NCI-H2196 (cell line): ENCODE data around the gene CACNG1.
"Not testable (repeated sequence)": the region's sequence is repeated elsewhere in the genome, so short reads cannot be mapped to it uniquely, and the experiment has no call there.

Experiments used
- DNase-seq: peaks from one replicate; lab custom pipeline; 2025; ENCODE audit not compliant: unreplicated experiment; lab: John Stamatoyannopoulos, UW

The CACNG1 gene

GRCh38 chr17:67078292-67078691 is 33.9 kb downstream of the CACNG1 start:
- DNase-seq, result no peak

- no peak for DNase-seq
These were observed 35.1 kb downstream of the CACNG1 start for GRCh38 chr17:67079491-67079890.

DNA sequence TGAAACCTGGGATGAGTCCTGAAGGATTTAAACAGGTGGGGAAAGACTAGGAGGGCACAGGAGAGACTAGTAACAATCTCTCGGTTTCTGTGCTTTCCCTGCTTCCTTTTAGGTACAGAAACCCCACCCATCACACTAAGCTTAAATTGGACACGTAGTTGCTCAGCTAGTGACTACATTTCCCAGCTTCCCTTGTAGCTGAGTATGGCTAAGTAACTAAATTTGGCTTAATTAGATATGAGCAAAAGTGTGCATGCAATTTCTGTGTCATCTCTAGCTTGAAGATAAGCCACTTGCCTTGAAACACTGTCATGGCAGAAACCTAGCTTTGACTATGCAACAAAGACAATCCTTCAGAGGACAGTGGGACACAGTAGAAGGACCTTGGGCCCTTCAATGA is 36.5 kb downstream of the CACNG1 start:
- DNase-seq, result no peak

DNA sequence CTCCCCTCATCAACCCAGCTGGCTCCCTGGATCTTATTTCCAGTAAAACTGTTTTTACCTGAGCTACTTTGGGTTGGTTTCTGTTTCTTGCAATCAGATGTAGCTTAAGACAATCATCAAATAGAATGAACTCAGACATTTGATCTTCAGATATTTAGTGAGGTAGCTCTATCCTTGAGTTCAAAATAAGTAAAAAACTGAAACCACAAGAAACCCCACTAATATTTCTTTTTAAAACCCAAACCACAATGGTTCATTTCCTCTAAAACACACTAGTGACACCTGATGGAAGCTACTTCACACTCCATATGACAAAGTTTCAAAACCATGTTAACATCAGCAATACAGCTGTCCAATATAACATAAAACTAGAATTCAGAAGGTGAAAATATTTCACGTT is 37.8 kb downstream of the CACNG1 start:
- no peak for DNase-seq

DNA sequence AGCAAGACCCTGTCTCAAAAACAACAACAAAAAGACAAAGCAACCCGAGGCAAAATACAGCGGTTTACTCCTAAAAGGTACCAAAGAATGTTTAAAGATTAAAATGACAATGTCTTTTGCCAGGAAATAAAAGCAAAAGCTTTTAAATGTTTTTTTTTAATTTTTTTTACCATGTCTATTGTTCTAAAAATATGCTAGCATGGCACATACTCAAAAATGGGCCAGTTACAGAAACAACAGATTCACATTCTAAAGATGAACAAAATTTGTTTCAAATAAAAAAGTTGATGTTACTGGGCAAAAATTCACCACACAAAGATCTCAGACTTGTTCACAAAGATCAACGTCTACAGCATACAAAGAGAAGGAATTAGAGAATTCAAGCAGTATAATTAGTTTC is 41.1 kb downstream of the CACNG1 start:
- DNase-seq, result no peak

DNA sequence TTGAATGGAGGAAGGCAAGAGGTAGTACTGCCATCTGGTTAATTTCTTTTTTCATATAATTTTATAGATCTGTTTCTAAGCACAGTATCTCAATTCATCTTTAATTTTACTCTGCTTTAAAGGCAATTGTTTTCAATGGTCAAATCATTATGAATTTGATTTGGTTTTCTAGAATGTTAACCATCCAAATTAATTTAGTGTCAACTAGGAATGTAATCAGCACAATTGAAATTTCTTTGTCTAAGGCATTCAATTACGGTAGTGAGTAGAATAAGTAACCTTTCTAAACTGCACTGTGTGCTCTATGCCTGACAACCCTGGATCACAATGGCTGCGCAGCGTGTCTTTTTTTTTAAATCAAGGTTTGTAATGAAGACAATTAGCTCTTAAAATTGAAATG is 44.3 kb downstream of the CACNG1 start:
- no peak for DNase-seq

DNA sequence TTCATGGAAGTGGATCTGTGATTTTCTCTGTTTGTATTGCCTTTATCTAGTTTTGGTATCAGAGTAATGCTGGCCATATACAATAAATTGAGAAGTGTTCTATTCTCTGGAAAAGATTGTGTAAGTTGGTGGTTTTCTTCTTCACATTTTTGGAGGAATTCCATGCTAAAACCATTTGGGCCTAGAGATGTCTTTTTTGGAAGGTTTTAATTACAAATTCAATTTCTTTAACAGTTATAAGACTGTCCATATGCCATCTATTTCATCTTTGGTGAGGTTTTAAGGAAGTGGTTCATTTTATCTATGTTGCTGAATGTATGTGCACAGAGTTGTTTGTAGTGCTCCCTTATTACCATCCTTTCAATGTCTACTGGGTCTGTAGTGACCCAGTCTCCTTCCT is 46.0 kb downstream of the CACNG1 start:
- DNase-seq, result no peak

- no peak for DNase-seq
These were observed 47.9 kb downstream of the CACNG1 start for GRCh38 chr17:67092291-67092690.

DNA sequence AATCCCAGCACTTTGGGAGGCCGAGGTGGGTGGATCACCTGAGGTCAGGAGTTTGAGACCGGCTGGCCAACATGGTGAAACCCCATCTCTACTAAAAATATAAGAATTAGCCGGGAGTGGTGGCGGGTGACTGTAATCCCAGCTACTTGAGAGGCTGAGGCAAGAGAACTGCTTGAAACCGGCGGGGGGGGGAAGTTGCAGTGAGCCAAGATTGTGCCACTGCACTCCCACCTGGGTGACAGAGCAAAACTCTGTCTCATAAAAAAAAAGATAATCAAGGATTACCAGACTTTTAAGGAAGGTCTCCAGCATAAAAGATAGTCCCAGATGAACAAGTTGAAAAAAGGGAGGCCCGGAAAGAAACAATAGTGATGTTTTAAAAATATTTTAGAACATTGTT is 48.4 kb downstream of the CACNG1 start:
- not testable (repeated sequence) for DNase-seq

DNA sequence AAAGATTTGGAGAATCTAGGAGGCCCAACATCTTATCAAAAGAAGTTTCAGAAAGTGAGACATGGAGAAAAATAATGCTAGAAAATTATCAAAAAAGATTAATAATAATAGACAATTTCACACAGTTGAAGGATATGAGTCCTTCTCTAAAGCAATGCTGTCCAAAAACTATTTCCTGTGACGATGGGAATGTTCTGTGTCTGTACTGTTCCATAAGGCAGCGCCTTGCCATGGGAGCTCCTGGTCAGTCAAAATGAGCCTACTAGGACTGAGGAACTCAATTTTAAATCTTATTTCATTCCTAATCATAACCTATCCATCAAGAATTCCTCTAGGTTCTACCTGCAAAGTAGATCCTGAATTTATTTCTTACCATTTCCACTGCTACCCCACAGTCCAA is 49.0 kb downstream of the CACNG1 start:
- DNase-seq, result no peak

DNA sequence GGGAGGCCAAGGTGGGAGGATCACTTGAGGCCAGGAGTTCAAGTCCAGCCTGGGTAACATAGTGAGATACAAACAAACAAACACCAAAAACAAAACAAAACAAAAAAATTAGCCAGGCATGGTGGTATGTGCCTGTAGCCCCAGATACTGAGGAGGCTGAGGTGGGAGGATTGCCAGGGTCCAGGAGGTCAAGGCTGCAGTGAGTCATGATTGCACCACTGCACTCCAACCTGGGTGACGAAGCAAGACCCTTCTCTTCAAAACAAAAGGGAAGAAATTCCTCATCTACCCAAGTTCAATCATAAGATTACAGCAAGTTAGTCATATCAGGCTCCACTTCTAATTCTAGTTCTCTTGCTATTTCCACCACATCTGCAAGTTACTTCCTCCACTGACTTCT is 50.9 kb downstream of the CACNG1 start:
- DNase-seq, result not testable (repeated sequence)

GRCh38 chr17:67095803-67096202 is 51.4 kb downstream of the CACNG1 start:
- DNase-seq, result no peak

- DNase-seq, result no peak
These were observed 52.3 kb downstream of the CACNG1 start for GRCh38 chr17:67096609-67097008.

GRCh38 chr17:67098006-67098405 is 53.7 kb downstream of the CACNG1 start:
- DNase-seq, result no peak

DNA sequence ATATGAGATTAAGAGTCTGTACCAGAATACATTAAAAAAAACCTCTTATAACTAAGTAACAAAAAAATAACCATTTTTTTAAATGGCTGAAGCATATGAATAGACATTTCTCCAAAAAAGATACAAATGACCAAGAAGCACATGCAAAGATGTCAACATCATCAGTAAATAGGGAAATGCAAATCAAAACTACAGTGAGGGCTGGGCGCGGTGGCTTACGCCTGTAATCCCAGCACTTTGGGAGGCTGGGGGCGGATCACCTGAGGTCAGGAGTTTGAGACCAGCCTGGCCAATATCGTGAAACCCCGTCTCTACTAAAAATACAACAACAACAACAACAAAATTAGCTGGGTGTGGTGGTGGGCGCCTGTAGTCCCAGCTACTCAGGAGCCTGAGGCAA is 60.3 kb downstream of the CACNG1 start:
- not testable (repeated sequence) for DNase-seq

GRCh38 chr17:67105213-67105612 is 60.9 kb downstream of the CACNG1 start:
- no peak for DNase-seq
